ENCODE results near the gene DHRS7C.
"Not testable (repeated sequence)": the region's sequence is repeated elsewhere in the genome, so short reads cannot be mapped to it uniquely, and the experiment has no call there.

DHRS7C gene

GRCh38 chr17:9810100-9810949 lies 18.9 kb upstream of the DHRS7C start:
- no peak for DNase-seq (ENCODE audit: low spot score)

GRCh38 chr17:9809409-9809808 lies 18.0 kb upstream of the DHRS7C start:
- no peak for DNase-seq (ENCODE audit: low spot score)

GRCh38 chr17:9806699-9807098 lies 15.3 kb upstream of the DHRS7C start:
- no peak for DNase-seq (ENCODE audit: low spot score)

- no peak for DNase-seq (ENCODE audit: low spot score)
Observed at GRCh38 chr17:9805769-9806168, 14.4 kb upstream of the DHRS7C start.

- DNase-seq (ENCODE audit: low spot score), result no peak
Observed at GRCh38 chr17:9802697-9803096, 11.3 kb upstream of the DHRS7C start.

- no peak for DNase-seq (ENCODE audit: low spot score)
Observed at GRCh38 chr17:9802294-9802693, 10.9 kb upstream of the DHRS7C start.

- no peak for DNase-seq (ENCODE audit: low spot score)
Observed at GRCh38 chr17:9801505-9801904, 10.1 kb upstream of the DHRS7C start.

GRCh38 chr17:9798724-9799123 lies 7.3 kb upstream of the DHRS7C start:
- no peak for DNase-seq (ENCODE audit: low spot score)

GRCh38 chr17:9798008-9798407 lies 6.6 kb upstream of the DHRS7C start:
- DNase-seq (ENCODE audit: low spot score), result no peak

GRCh38 chr17:9792181-9792840 lies 919 bp upstream of the DHRS7C start:
- DNase-seq (ENCODE audit: low spot score), result no peak

GRCh38 chr17:9790316-9790715 lies 1.1 kb downstream of the DHRS7C start:
- DNase-seq (ENCODE audit: low spot score), result no peak

- no peak for DNase-seq (ENCODE audit: low spot score)
Observed at GRCh38 chr17:9788601-9789000, 2.8 kb downstream of the DHRS7C start.

- DNase-seq (ENCODE audit: low spot score), result no peak
Observed at GRCh38 chr17:9784544-9784943, 6.8 kb downstream of the DHRS7C start.

- DNase-seq (ENCODE audit: low spot score), result not testable (repeated sequence)
Observed at GRCh38 chr17:9783465-9783864, 7.9 kb downstream of the DHRS7C start.

- DNase-seq (ENCODE audit: low spot score), result no peak
Observed at GRCh38 chr17:9783050-9783449, 8.3 kb downstream of the DHRS7C start.

- DNase-seq (ENCODE audit: low spot score), result no peak
Observed at GRCh38 chr17:9780552-9780951, 10.8 kb downstream of the DHRS7C start.

GRCh38 chr17:9776911-9777310 lies 14.5 kb downstream of the DHRS7C start:
- no peak for DNase-seq (ENCODE audit: low spot score)

- DNase-seq (ENCODE audit: low spot score), result no peak
Observed at GRCh38 chr17:9772658-9773057, 18.7 kb downstream of the DHRS7C start.

GRCh38 chr17:9771465-9771864 lies 19.9 kb downstream of the DHRS7C start:
- DNase-seq (ENCODE audit: low spot score), result no peak

- no peak for DNase-seq (ENCODE audit: low spot score)
Observed at GRCh38 chr17:9769036-9769695, 22.2 kb downstream of the DHRS7C start.

- DNase-seq (ENCODE audit: low spot score), result peak; percentile 63
Observed at GRCh38 chr17:9768381-9768934, 22.9 kb downstream of the DHRS7C start.

GRCh38 chr17:9767432-9767991 lies 23.9 kb downstream of the DHRS7C start:
- no peak for DNase-seq (ENCODE audit: low spot score)
